ENCODE data around the gene GRIN3B. TPM values are rescaled to one million over a fixed set of nuclear protein-coding genes. Genes with fewer than 3 reads are reported as not detected.

The GRIN3B gene
- total and polyA plus RNA-seq, 9 of the 15 experiments (the other 6 are each of a cell fraction or from before 2014, with no cell fraction given): 0.06 to 0.95 (median 0.19) TPM; not detected in 6

DNA sequence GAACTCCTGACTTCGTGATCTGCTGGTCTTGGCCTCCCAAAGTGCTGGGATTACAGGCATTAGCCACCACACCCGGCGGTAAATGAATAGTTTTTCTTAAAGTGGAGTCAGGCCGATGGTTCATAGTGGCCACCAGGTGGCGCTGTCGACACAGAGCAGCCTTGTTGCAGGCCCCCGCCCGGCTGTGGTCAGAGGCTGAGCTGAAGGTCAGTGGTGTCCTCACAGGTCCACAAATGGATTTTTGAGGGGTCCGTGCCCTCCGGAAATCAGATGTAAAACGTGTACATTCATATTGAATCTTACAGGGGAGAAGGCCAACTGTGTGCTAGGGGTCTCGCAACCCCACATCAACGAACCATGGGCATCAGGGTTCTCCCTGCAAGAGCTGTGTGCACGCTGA lies 29.5 kb upstream of the GRIN3B start (continued):
- TF ChIP-seq, protein P1, sequence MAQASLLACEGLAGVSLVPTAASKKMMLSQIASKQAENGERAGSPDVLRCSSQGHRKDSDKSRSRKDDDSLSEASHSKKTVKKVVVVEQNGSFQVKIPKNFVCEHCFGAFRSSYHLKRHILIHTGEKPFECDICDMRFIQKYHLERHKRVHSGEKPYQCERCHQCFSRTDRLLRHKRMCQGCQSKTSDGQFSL (CRISPR knock-in tag; IDR thresholded peaks at IDR 0.05): no peak; the same call in 1 of the 2 replicates
- TF ChIP-seq, protein P1 (tag; IDR thresholded peaks at IDR 0.05): no peak
- TF ChIP-seq PHF20 (IDR thresholded peaks at IDR 0.05; ENCODE audit: partially characterized antibody) (no peak), TGIF2 (CRISPR knock-in tag; IDR thresholded peaks at IDR 0.05) (no peak), RBBP5 (IDR thresholded peaks at IDR 0.05; ENCODE audit: borderline replicate concordance, insufficient read depth, low read length, poor library complexity, severe bottlenecking) (no peak), ZFX (CRISPR knock-in tag; IDR thresholded peaks at IDR 0.05) (no peak), C11orf30 (IDR thresholded peaks at IDR 0.05; ENCODE audit: low read depth) (no peak), EP300 (IDR thresholded peaks at IDR 0.05; ENCODE audit: low read length) (0 out of 2 replicates have a peak, but pooled peaks have one; percentile 16), SMAD4 (CRISPR knock-in tag; conservative IDR thresholded peaks at IDR 0.05) (0 out of 2 replicates have a peak, but pooled peaks have one; percentile 34), ZNF217 (CRISPR knock-in tag; IDR thresholded peaks at IDR 0.05) (no peak), SIN3A (IDR thresholded peaks at IDR 0.05; ENCODE audit: borderline replicate concordance in 2 of 2, control insufficient read depth in 1 of 2, low read depth in 2 of 2, low read length in 2 of 2) (no peak), ZBTB1 (CRISPR knock-in tag; IDR thresholded peaks at IDR 0.05; ENCODE audit: borderline replicate concordance, low read depth) (no peak), JUNB (CRISPR knock-in tag; conservative IDR thresholded peaks at IDR 0.05) (no peak), TAF7 (tag; IDR thresholded peaks at IDR 0.05) (no peak), POLR2B (IDR thresholded peaks at IDR 0.05; ENCODE audit: low read depth, partially characterized antibody) (no peak), ARNT (IDR thresholded peaks at IDR 0.05) (0 out of 4 replicates have a peak, but pooled peaks of 1 of the 2 experiments have one; percentile 47), NR3C1 (CRISPR knock-in tag; IDR thresholded peaks at IDR 0.05) (no peak), NCOA6 (IDR thresholded peaks at IDR 0.05) (no peak), NFRKB (IDR thresholded peaks at IDR 0.05; ENCODE audit: low read depth) (no peak)
- TF ChIP-seq, protein P2, sequence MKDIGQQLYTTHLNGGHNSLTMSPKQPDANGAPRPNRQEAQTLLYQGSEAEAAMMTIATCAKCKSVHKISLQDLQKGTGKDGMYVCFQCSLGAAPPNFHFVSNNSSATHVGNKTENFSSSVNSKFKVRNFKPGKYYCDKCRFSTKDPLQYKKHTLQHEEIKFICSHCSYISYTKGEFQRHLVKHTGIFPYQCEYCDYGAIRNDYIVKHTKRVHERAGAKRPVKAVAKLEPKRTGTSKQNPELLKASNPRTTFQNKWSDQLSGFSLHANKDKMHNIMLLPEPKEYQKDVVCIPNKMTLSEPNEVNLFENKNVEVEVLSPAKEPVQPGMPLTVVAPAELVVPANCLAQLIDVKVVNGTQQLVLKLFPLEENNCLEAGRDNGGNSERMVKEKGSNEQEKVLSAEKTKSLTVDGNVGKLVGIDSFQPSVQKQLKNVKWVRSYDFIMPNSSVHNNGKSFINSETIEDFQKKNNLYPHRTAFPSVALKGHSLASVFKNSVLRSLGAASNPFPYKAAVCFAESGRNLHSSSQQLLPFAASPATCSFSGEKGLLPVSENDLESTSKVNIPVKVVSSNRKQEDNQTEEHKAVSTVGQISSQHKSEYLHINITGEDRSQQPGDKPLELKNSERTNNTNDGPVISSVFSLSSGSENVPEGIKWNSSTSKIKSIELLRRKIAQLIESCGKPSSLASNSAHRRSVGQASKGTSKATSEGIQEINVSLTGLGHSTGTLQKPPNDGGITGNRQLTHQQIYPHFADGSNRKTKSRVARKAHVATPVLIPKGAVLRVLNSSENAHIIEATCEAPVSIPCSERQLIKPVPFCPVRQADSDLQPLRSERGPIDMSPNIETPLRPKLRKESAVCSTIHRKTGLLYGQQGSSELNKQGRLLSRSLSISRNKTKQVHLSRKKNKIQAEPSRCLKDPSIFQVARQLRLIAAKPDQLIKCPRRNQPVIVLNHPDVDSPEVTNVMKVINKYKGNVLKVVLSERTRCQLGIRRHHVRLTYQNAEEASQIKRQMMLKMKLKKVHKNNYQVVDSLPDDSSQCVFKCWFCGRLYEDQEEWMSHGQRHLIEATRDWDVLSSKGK (CRISPR knock-in tag; IDR thresholded peaks at IDR 0.05): no peak
- TF ChIP-seq, protein P3, sequence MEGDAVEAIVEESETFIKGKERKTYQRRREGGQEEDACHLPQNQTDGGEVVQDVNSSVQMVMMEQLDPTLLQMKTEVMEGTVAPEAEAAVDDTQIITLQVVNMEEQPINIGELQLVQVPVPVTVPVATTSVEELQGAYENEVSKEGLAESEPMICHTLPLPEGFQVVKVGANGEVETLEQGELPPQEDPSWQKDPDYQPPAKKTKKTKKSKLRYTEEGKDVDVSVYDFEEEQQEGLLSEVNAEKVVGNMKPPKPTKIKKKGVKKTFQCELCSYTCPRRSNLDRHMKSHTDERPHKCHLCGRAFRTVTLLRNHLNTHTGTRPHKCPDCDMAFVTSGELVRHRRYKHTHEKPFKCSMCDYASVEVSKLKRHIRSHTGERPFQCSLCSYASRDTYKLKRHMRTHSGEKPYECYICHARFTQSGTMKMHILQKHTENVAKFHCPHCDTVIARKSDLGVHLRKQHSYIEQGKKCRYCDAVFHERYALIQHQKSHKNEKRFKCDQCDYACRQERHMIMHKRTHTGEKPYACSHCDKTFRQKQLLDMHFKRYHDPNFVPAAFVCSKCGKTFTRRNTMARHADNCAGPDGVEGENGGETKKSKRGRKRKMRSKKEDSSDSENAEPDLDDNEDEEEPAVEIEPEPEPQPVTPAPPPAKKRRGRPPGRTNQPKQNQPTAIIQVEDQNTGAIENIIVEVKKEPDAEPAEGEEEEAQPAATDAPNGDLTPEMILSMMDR (IDR thresholded peaks at IDR 0.05 in 2 of 3, conservative IDR thresholded peaks at IDR 0.05 in 1 of 3; ENCODE audit: insufficient read depth in 2 of 3, low read depth in 1 of 3, low read length in 3 of 3): peak; percentile 69 to 85 (median 82)
- TF ChIP-seq, protein P4, sequence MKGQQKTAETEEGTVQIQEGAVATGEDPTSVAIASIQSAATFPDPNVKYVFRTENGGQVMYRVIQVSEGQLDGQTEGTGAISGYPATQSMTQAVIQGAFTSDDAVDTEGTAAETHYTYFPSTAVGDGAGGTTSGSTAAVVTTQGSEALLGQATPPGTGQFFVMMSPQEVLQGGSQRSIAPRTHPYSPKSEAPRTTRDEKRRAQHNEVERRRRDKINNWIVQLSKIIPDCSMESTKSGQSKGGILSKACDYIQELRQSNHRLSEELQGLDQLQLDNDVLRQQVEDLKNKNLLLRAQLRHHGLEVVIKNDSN (CRISPR knock-in tag; IDR thresholded peaks at IDR 0.05): no peak

All from K562 (cell line).